ENCODE results near the gene NKX2-3.

Gene NKX2-3

GRCh38 chr10:99526861-99527504 lies 5.8 kb upstream of the NKX2-3 start:
- no peak for DNase-seq (ENCODE audit: low spot score)

- no peak for DNase-seq (ENCODE audit: low spot score)
Observed at GRCh38 chr10:99527526-99528493, 4.9 kb upstream of the NKX2-3 start.

- no peak for DNase-seq (ENCODE audit: low spot score)
Observed at GRCh38 chr10:99528494-99529441, 4.0 kb upstream of the NKX2-3 start.

- DNase-seq (ENCODE audit: low spot score) = no peak
Observed at GRCh38 chr10:99529591-99530107, 3.1 kb upstream of the NKX2-3 start.

- DNase-seq (ENCODE audit: low spot score) = no peak
Observed at GRCh38 chr10:99530108-99531025, 2.4 kb upstream of the NKX2-3 start.

GRCh38 chr10:99531026-99531695 lies 1.6 kb upstream of the NKX2-3 start:
- DNase-seq (ENCODE audit: low spot score) = no peak

- DNase-seq (ENCODE audit: low spot score) = no peak
Observed at GRCh38 chr10:99531696-99532593, 797 bp upstream of the NKX2-3 start.

GRCh38 chr10:99533496-99534449 lies 1.0 kb downstream of the NKX2-3 start:
- DNase-seq (ENCODE audit: low spot score) = no peak

- DNase-seq (ENCODE audit: low spot score) = no peak
Observed at GRCh38 chr10:99534450-99534938, 1.8 kb downstream of the NKX2-3 start.

GRCh38 chr10:99534939-99535763 lies 2.4 kb downstream of the NKX2-3 start:
- DNase-seq (ENCODE audit: low spot score) = no peak

GRCh38 chr10:99535764-99536337 lies 3.1 kb downstream of the NKX2-3 start:
- DNase-seq (ENCODE audit: low spot score) = no peak

GRCh38 chr10:99536338-99537085 lies 3.8 kb downstream of the NKX2-3 start:
- DNase-seq (ENCODE audit: low spot score) = no peak

GRCh38 chr10:99537086-99537988 lies 4.6 kb downstream of the NKX2-3 start:
- no peak for DNase-seq (ENCODE audit: low spot score)

GRCh38 chr10:99537989-99538917 lies 5.5 kb downstream of the NKX2-3 start:
- DNase-seq (ENCODE audit: low spot score) = no peak
